OCI-LY7 (cell line): Measurements from ENCODE around the gene B9D2.

Experiments used
- EZH2phosphoT487 ChIP-seq: fragments of 200-600 bp; sonication (generic); IDR thresholded peaks from 2 replicates; pipeline ENCODE4 v1.6.1; 2018; ENCODE audit warnings: low read depth, borderline replicate concordance, mild to moderate bottlenecking, mixed run types, antibody characterized with exemption, low read length, moderate library complexity, mixed read lengths
- TF ChIP-seq, protein P1 (sequence below): fragments of 200-600 bp; sonication (generic); conservative IDR thresholded peaks from 2 replicates; pipeline ENCODE4 v1.5.1; 2014; ENCODE audit warnings: mild to moderate bottlenecking, antibody characterized with exemption, low read length, moderate library complexity, mixed read lengths

GRCh38 chr19:41341669-41342490 lies 22.1 kb downstream of the B9D2 start:
- TF ChIP-seq EZH2phosphoT487 = no peak
- TF ChIP-seq, protein P1, sequence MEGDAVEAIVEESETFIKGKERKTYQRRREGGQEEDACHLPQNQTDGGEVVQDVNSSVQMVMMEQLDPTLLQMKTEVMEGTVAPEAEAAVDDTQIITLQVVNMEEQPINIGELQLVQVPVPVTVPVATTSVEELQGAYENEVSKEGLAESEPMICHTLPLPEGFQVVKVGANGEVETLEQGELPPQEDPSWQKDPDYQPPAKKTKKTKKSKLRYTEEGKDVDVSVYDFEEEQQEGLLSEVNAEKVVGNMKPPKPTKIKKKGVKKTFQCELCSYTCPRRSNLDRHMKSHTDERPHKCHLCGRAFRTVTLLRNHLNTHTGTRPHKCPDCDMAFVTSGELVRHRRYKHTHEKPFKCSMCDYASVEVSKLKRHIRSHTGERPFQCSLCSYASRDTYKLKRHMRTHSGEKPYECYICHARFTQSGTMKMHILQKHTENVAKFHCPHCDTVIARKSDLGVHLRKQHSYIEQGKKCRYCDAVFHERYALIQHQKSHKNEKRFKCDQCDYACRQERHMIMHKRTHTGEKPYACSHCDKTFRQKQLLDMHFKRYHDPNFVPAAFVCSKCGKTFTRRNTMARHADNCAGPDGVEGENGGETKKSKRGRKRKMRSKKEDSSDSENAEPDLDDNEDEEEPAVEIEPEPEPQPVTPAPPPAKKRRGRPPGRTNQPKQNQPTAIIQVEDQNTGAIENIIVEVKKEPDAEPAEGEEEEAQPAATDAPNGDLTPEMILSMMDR = no peak
